ENCODE measurements around the gene GNE. TPM values are rescaled to one million over a fixed set of nuclear protein-coding genes. Genes with fewer than 3 reads are reported as not detected.

GNE gene
- total and polyA plus RNA-seq, 2 of the 13 experiments (the other 11 are each of a cell fraction or from before 2014, with no cell fraction given), result 16.1 to 24.1 TPM

Small RNA genes lying within 50 kb of the gene (small RNA-seq; reads per million reads assigned to genes)
- gene RNU4-53P (ENCODE audit: insufficient read depth in 2 of 3, insufficient read length in 3 of 3, low read depth in 2 of 3, low replicate concordance in 1 of 3), result 0 reads per million in 3 experiments

Other genes with a start within 250 kb of the GNE start
- gene RECK, start 221.5 kb downstream of the GNE start, total RNA-seq (2016; rRNA removed; fragmentation: Illumina TruSeq; extraction: Trizol), result 2.3 and 3.1 TPM in 2 replicates
- gene RECK, start 221.5 kb downstream of the GNE start, polyA plus RNA-seq (2011; rRNA removed), result 4.8 and 5.1 TPM in 2 replicates
- gene GLIPR2, start 121.7 kb downstream of the GNE start, total RNA-seq (2016; rRNA removed; fragmentation: Illumina TruSeq; extraction: Trizol), result 0.27 and 0.42 TPM in 2 replicates
- 0.08 and 0.29 TPM in 2 replicates for gene GLIPR2, start 121.7 kb downstream of the GNE start, polyA plus RNA-seq (2011; rRNA removed)
- not detected in 2 replicates for gene CCIN, start 89.1 kb downstream of the GNE start, total RNA-seq (2016; rRNA removed; fragmentation: Illumina TruSeq; extraction: Trizol)
- gene CCIN, start 89.1 kb downstream of the GNE start, polyA plus RNA-seq (2011; rRNA removed), result not detected in 2 replicates
- 222 and 227 TPM in 2 replicates for gene CLTA, start 67.5 kb downstream of the GNE start, total RNA-seq (2016; rRNA removed; fragmentation: Illumina TruSeq; extraction: Trizol)
- gene CLTA, start 67.5 kb downstream of the GNE start, polyA plus RNA-seq (2011; rRNA removed), result 110 and 143 TPM in 2 replicates
- gene RNF38, start 141.8 kb upstream of the GNE start, total RNA-seq (2016; rRNA removed; fragmentation: Illumina TruSeq; extraction: Trizol), result 9.1 and 16.2 TPM in 2 replicates
- gene RNF38, start 141.8 kb upstream of the GNE start, polyA plus RNA-seq (2011; rRNA removed), result 24.8 and 32.1 TPM in 2 replicates